HG03066 (cell line): ENCODE measurements around the gene CD2.

Experiments used
- ATAC-seq: cut with Tn5 transposase; IDR thresholded peaks from one replicate; pipeline ENCODE4 v1.9.1; 2021; ENCODE audit warnings: low read depth; ENCODE audit not compliant: unreplicated experiment

Gene CD2

GRCh38 chr1:116814926-116815723 is 60.9 kb downstream of the CD2 start:
- no peak for ATAC-seq

- ATAC-seq = no peak
These were observed 63.4 kb downstream of the CD2 start for GRCh38 chr1:116817582-116818064.
